Adrenal gland (tissue), 5 donors: ENCODE measurements around the gene CDC40.

Experiments
- CTCF ChIP-seq, 6 experiments: fragments of 450-650 bp in 4 of 6; fragments of 200-600 bp in 2 of 6; sonication (generic) in 1 of 6; IDR thresholded peaks; 1 replicate in 5 of 6; 2 replicates in 1 of 6; pipeline versions ENCODE4 v1.5.1 to v1.8.0; 2016 to 2021; ENCODE audit warnings: antibody characterized with exemption in 6 of 6, mild to moderate bottlenecking in 2 of 6, moderate library complexity in 1 of 6
- POLR2A ChIP-seq, 2 donors: fragments of 450-650 bp; IDR thresholded peaks; one replicate each; pipeline ENCODE4 v1.6.1; 2017; ENCODE audit warnings: antibody characterized with exemption in 2 of 2, mild to moderate bottlenecking in 2 of 2, moderate library complexity in 1 of 2
- donor health status: DM: no; HTN: no; CAD: no.

GRCh38 chr6:110226261-110226660 lies 46.0 kb downstream of the CDC40 start:
- TF ChIP-seq CTCF (IDR thresholded peaks at IDR 0.05) (no peak), POLR2A (IDR thresholded peaks at IDR 0.05) (no peak)
